ENCODE results near the gene PTTG2. TPM values are rescaled to one million over a fixed set of nuclear protein-coding genes. Genes with fewer than 3 reads are reported as not detected.

The PTTG2 gene
- total RNA-seq, 2 donors from 2014 or later = 2.2 to 10.7 TPM

DNA sequence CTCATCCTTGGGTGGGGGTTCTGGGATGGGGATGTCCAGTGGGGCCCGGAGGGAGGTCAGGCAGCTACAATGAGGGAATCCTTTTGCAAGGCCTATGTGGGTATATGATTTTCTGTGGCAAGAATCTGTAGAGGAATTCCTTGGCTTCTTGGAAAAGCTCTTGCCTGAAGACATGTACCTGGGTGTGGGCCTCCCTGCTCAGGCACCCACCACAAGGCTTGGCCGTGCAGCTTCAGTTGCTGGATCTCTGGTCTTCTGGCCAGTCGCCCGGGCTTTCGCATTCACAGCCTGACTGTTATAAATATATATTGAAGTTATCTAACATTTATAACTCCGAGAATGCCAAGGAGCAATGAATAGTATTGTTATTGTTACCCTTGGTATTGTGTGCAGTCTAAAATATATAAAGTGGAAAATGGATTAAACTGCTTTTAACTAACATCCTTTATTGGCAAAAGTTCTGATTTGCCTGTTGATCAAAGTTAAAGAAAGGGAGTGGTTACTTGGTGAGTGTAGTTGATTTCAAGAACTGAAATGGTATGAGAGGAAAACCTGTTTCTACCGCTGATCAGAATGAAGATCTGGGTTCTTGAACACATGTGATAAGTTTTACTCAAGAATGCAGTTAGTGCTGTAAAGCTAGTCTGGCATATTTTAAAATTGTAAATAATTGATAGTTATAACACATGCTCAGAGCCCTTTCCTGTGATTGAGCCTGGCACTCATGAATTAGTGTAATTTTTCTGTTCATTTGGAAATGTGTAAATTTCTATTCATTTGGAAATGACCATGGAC lies 36.0 kb downstream of the PTTG2 start:
- Histone ChIP-seq H3K4me3 (peak overlapping the region; percentile 11), H3K9me3 (no peaks in the 10 kb centered on the region), H3K27ac (peak overlapping the region; percentile 61 to 76), H3K36me3 (no peaks in the 10 kb centered on the region), H3K27me3 (replicated peaks; ENCODE audit: insufficient read depth) (no peaks in the 10 kb centered on the region), H3K4me1 (ENCODE audit: control insufficient read depth in 1 of 2, low read depth in 2 of 2) (peaks cover 35 to 81% of the 10 kb centered on the region in 2 donors)
- ATAC-seq (ENCODE audit: insufficient number of reproducible peaks, low FRiP score, low read depth) (no peak), DNase-seq (ENCODE audit: low spot score) (no peak)
- TF ChIP-seq, protein P1, sequence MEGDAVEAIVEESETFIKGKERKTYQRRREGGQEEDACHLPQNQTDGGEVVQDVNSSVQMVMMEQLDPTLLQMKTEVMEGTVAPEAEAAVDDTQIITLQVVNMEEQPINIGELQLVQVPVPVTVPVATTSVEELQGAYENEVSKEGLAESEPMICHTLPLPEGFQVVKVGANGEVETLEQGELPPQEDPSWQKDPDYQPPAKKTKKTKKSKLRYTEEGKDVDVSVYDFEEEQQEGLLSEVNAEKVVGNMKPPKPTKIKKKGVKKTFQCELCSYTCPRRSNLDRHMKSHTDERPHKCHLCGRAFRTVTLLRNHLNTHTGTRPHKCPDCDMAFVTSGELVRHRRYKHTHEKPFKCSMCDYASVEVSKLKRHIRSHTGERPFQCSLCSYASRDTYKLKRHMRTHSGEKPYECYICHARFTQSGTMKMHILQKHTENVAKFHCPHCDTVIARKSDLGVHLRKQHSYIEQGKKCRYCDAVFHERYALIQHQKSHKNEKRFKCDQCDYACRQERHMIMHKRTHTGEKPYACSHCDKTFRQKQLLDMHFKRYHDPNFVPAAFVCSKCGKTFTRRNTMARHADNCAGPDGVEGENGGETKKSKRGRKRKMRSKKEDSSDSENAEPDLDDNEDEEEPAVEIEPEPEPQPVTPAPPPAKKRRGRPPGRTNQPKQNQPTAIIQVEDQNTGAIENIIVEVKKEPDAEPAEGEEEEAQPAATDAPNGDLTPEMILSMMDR (IDR thresholded peaks at IDR 0.05) = no peak

DNA sequence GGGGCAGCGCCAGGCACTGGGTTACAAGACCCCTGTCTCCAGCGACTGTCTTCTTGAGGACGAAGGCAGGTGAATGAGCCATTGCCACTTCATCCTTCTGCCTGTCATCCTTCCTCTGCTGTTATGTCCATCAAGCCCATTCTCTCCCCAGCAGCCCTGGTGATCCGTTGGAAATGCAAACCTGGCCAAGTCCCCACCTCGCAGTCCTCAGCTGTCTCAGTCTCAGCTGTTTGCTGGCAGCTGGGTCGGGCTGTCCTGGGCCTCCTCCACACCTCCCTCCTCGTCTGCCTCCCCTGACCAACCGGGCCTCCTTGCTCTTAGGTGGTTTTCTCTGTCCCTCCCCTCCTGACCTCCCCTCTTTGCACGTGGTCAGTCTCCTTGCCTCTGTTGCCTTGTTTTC lies 38.0 kb downstream of the PTTG2 start:
- TF ChIP-seq, protein P1 (IDR thresholded peaks at IDR 0.05) = no peak
- Histone ChIP-seq H3K9me3 (no peaks in the 10 kb centered on the region), H3K36me3 (no peaks in the 10 kb centered on the region), H3K27me3 (replicated peaks; ENCODE audit: insufficient read depth) (no peaks in the 10 kb centered on the region), H3K27ac (peak overlapping the region in 1 of 2 donors; percentile 16), H3K4me1 (ENCODE audit: control insufficient read depth in 1 of 2, low read depth in 2 of 2) (peaks cover 27 to 78% of the 10 kb centered on the region in 2 donors), H3K4me3 (no peak overlapping the region)
- DNase-seq (ENCODE audit: low spot score) (no peak), ATAC-seq (ENCODE audit: insufficient number of reproducible peaks, low FRiP score, low read depth) (no peak)

DNA sequence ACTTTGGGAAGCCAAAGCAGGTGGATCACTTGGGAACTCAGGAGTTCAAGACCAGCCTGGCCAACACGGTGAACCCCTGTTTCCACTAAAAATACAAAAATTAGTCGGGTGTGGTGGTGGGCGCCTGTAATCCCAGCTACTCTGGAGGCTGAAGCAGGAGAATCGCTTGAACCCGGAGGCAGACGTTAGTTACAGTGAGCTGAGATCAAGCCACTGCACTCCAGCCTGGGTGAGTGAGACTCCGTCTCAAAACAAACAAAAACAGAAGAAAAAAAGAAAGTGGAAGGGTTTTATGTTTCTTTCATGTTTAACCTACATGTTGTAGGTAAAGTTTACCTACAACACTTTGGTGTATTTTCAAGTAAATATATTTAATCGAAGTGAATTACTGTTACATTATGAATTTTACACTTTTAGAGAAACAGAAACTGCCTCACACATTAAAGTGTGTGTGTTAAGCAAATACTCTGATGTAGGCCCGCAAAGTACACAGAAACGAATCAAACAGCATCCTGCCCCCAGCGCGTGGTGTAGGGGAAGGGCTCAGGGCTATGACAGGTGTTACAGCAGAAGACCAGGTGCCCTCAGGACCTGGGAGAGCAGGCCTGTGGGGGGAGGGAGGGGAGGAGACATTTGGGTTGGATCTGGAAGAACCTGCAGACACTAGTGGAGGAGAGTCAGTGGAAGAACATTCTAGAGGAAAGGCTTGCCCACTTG lies 39.0 kb downstream of the PTTG2 start:
- DNase-seq (ENCODE audit: low spot score) (no peak), ATAC-seq (ENCODE audit: insufficient number of reproducible peaks, low FRiP score, low read depth) (no peak)
- H3K4me3 ChIP-seq = no peak overlapping the region
- H3K36me3 ChIP-seq = no peaks in the 10 kb centered on the region
- H3K9me3 ChIP-seq = no peaks in the 10 kb centered on the region
- H3K27ac ChIP-seq = no peak overlapping the region
- no peaks in the 10 kb centered on the region for H3K27me3 ChIP-seq (replicated peaks; ENCODE audit: insufficient read depth)
- peaks cover 30 to 77% of the 10 kb centered on the region in 2 donors for H3K4me1 ChIP-seq (ENCODE audit: control insufficient read depth in 1 of 2, low read depth in 2 of 2)
- TF ChIP-seq, protein P1 (IDR thresholded peaks at IDR 0.05) = no peak

DNA sequence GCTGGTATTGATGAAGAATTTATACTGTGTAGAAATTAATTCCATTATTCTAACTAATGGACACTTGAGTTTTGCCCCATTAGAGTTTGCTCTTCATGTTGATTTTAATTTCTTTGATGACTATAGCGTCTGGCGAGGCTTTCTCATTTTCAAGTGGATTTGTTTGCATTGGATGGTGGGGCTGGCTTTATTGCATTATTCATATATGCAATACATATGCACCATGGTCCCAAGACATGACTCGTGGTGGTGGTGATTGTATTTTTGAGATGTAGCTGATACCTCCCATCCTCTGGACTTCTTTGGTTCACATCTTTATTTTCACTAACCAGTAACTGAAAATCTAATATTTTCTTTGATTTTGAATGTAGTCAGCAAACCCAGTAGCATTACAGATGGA lies 39.8 kb downstream of the PTTG2 start:
- no peak overlapping the region for H3K4me3 ChIP-seq
- H3K4me1 ChIP-seq (ENCODE audit: control insufficient read depth in 1 of 2, low read depth in 2 of 2) = peaks cover 30 to 77% of the 10 kb centered on the region in 2 donors
- H3K27ac ChIP-seq = no peak overlapping the region
- no peak for ATAC-seq (ENCODE audit: insufficient number of reproducible peaks, low FRiP score, low read depth)
- no peaks in the 10 kb centered on the region for H3K36me3 ChIP-seq
- H3K27me3 ChIP-seq (replicated peaks; ENCODE audit: insufficient read depth) = no peaks in the 10 kb centered on the region
- TF ChIP-seq, protein P1 (IDR thresholded peaks at IDR 0.05) = no peak
- DNase-seq (ENCODE audit: low spot score) = no peak
- H3K9me3 ChIP-seq = no peaks in the 10 kb centered on the region

DNA sequence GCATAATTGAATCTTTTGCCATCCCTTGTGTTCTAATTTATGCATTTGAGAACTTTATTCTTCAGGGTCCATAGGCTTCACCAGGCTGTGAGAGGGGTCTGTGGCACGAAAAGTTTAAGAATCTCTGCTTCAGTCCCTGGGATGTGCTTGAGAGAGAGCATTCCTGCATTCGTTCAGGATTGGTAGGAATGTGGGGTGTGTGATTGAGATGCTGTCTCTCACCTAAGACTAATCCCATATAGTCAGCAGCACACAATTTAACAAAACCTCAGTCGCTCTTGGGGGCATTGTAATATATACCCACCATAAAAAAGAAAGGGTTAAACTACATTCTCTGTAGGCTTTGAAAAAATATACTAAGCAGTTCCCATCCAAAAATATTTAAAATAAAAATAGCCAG lies 41.7 kb downstream of the PTTG2 start:
- Histone ChIP-seq H3K27me3 (replicated peaks; ENCODE audit: insufficient read depth) (no peaks in the 10 kb centered on the region), H3K4me1 (ENCODE audit: control insufficient read depth in 1 of 2, low read depth in 2 of 2) (peaks cover 24 to 71% of the 10 kb centered on the region in 2 donors), H3K9me3 (no peaks in the 10 kb centered on the region), H3K36me3 (no peaks in the 10 kb centered on the region), H3K4me3 (no peak overlapping the region), H3K27ac (no peak overlapping the region)
- DNase-seq (ENCODE audit: low spot score) (no peak), ATAC-seq (ENCODE audit: insufficient number of reproducible peaks, low FRiP score, low read depth) (no peak)
- TF ChIP-seq, protein P1 (IDR thresholded peaks at IDR 0.05) = no peak
